Ascending aorta (tissue), 2 donors: ENCODE results near the gene DECR2. TPM values are rescaled to one million over a fixed set of nuclear protein-coding genes. Genes with fewer than 3 reads are reported as not detected.

Experiments used
- DNase-seq, 2 donors: peaks; one replicate each; pipeline ENCODE4 v3.0.0-alpha.2; 2019; ENCODE audit warnings: low spot score in 2 of 2
- H3K27ac ChIP-seq, 2 donors: fragments of 200-600 bp; sonication (generic); one replicate each; pipeline ENCODE4 v1.5.1; 2016 to 2017; ENCODE audit warnings: mild to moderate bottlenecking in 1 of 2
- H3K27me3 ChIP-seq: fragments of 200-600 bp; sonication (generic); one replicate; pipeline ENCODE4 v1.5.1; 2017
- H3K36me3 ChIP-seq, 2 donors: fragments of 200-600 bp; sonication (generic); one replicate each; pipeline ENCODE4 v1.5.1; 2016
- H3K4me1 ChIP-seq, 2 donors: fragments of 200-600 bp; sonication (generic); one replicate each; pipeline ENCODE4 v1.5.1; 2016 to 2017; ENCODE audit warnings: mild to moderate bottlenecking in 1 of 2
- H3K4me3 ChIP-seq, 2 donors: fragments of 200-600 bp; sonication (generic); one replicate each; pipeline ENCODE4 v1.5.1; 2016 to 2017; ENCODE audit warnings: mild to moderate bottlenecking in 1 of 2
- H3K9me3 ChIP-seq, 2 donors: fragments of 200-600 bp; sonication (generic); one replicate each; pipeline ENCODE4 v1.5.1; 2016
- CTCF ChIP-seq, 3 experiments: fragments of 200-600 bp in 2 of 3; fragments of 450-650 bp in 1 of 3; sonication (generic) in 2 of 3; IDR thresholded peaks; one replicate each; pipeline ENCODE4 v1.5.1; 2016 to 2019; ENCODE audit warnings: antibody characterized with exemption in 3 of 3, mild to moderate bottlenecking in 1 of 3, moderate library complexity in 1 of 3
- intact Hi-C: fragments of 100-400 bp; cut with DNase I; formaldehyde crosslinking; loops from one replicate; pipeline ENCODE4 v1.15.1; 2023
- total RNA-seq: library from RNA; depleted of rRNA; stranded (reverse); fragments of >200 nt; gene quantifications from one replicate; pipeline ENCODE4 v1.1.0, GENCODE V29; 2016

Gene DECR2
- total RNA-seq, 1 donor from 2014 or later, result 44.0 TPM

DNA sequence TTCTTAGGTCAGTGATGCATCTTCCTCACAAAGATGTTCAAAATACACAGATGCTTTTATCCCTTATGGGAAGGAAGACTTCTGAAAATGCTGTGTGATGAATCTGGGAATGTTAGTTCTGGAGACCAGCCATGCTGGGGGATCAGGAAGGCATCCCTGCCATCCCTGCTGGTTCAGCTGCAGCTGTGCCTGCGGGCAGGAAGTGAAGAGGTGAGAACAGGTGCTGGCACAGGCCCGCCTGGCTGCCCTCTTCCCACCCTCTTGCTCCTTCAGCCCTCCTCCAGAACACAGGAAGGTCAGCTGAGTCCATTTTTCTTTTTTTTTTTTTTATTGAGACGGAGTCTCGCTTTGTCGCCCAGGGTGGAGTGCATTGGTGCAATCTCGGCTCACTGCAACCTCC is 38.9 kb downstream of the DECR2 start:
- Histone ChIP-seq H3K4me1 (no peaks in the 10 kb centered on the region), H3K27me3 (no peaks in the 10 kb centered on the region), H3K36me3 (peaks cover 0 to 8% of the 10 kb centered on the region in 2 donors), H3K27ac (no peak overlapping the region), H3K9me3 (no peaks in the 10 kb centered on the region), H3K4me3 (no peak overlapping the region)
- intact Hi-C loops, result no loop called here
- DNase-seq, result no peak
- no peak for TF ChIP-seq CTCF (IDR thresholded peaks at IDR 0.05)

- peaks cover 0 to 8% of the 10 kb centered on the region in 2 donors for H3K36me3 ChIP-seq
- intact Hi-C loops, result no loop called here
- no peaks in the 10 kb centered on the region for H3K27me3 ChIP-seq
- no peak for DNase-seq
- H3K9me3 ChIP-seq, result no peaks in the 10 kb centered on the region
- no peak overlapping the region for H3K4me3 ChIP-seq
- TF ChIP-seq CTCF (IDR thresholded peaks at IDR 0.05), result no peak
- H3K27ac ChIP-seq, result no peak overlapping the region
- H3K4me1 ChIP-seq, result no peaks in the 10 kb centered on the region
Observed at GRCh38 chr16:441447-441846, 39.8 kb downstream of the DECR2 start.

DNA sequence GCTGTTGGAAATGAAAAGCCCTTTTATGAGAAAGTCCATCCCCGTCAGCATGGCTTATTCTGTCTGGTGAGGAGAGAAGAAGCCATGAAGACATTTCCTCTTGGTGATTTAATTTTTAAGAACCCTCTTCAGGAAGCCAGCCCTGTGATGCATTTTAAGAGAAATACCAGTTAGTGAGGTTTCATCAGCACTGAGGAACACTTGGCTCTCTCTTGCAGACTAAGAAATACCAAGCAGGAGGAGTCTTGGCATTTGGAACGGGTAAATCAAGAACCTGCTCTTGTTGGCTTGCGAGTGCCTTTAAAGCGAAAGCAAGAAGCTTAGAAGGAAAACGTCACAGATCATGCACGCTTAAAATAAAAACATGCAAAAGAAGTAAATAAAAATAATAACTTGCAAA is 41.3 kb downstream of the DECR2 start:
- H3K9me3 ChIP-seq, result no peaks in the 10 kb centered on the region
- H3K4me1 ChIP-seq, result no peaks in the 10 kb centered on the region
- no peak for DNase-seq
- H3K27me3 ChIP-seq, result no peaks in the 10 kb centered on the region
- no peak overlapping the region for H3K27ac ChIP-seq
- peaks cover 0 to 8% of the 10 kb centered on the region in 2 donors for H3K36me3 ChIP-seq
- intact Hi-C loops, result no loop called here
- no peak for TF ChIP-seq CTCF (IDR thresholded peaks at IDR 0.05)
- H3K4me3 ChIP-seq, result no peak overlapping the region

DNA sequence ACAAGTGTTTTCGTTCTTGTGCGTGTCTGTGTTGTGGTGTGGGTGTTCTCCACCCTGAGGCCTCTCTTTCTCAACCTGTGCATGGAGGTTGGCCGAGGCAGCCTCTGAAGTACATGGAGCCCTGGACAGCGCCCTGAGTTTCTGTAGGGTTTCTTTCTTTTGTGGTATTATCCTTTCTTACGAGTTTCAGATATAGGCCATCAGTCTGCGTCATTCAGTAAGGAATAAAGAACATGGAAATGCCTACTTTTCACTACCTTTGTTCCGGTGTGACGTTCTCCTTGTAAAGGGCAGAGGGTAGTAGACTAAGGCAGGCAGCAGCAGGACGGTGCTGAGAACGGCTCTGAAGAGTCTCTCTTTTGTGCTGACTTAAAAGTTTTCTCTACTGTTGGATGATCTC is 42.3 kb downstream of the DECR2 start:
- TF ChIP-seq CTCF (IDR thresholded peaks at IDR 0.05), result no peak
- intact Hi-C loops, result no loop called here

DNA sequence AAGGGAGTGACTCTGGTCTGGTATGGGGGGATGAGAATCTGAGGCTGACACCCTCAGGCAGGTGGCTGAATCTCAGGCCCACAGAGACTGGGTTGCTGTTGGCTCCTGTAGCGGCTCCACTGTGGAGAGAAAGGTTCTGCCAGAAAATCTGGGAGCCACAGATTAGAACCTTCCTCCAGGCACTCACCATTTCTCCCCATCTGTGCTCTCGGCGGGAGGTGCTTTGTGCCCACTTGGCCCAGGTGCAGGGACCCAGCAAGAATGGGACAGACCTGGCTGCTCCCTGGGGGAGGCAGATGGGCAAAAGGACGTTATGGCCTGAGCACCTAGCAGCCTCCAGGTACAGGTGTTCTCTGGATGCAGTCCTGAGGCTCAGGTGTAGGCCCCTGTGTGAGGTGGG is 43.9 kb downstream of the DECR2 start:
- no peak overlapping the region for H3K27ac ChIP-seq
- no peaks in the 10 kb centered on the region for H3K27me3 ChIP-seq
- no peaks in the 10 kb centered on the region for H3K4me1 ChIP-seq
- no peak overlapping the region for H3K4me3 ChIP-seq
- intact Hi-C loops, result no loop called here
- peaks cover 0 to 2% of the 10 kb centered on the region in 2 donors for H3K36me3 ChIP-seq
- H3K9me3 ChIP-seq, result no peaks in the 10 kb centered on the region
- TF ChIP-seq CTCF (IDR thresholded peaks at IDR 0.05), result no peak
- DNase-seq, result no peak

More for the DNA sequence above, 42.3 kb downstream of the DECR2 start:
- H3K36me3 ChIP-seq, result peaks cover 0 to 8% of the 10 kb centered on the region in 2 donors
- H3K4me3 ChIP-seq, result no peak overlapping the region
- H3K27me3 ChIP-seq, result no peaks in the 10 kb centered on the region
- no peak overlapping the region for H3K27ac ChIP-seq
- no peaks in the 10 kb centered on the region for H3K4me1 ChIP-seq
- H3K9me3 ChIP-seq, result no peaks in the 10 kb centered on the region
- DNase-seq, result no peak

GRCh38 chr16:450385-450784 is 48.7 kb downstream of the DECR2 start:
- Histone ChIP-seq H3K9me3 (no peaks in the 10 kb centered on the region), H3K27ac (no peak overlapping the region), H3K4me3 (no peak overlapping the region), H3K36me3 (no peaks in the 10 kb centered on the region), H3K4me1 (no peaks in the 10 kb centered on the region), H3K27me3 (no peaks in the 10 kb centered on the region)
- intact Hi-C loops, result no loop called here
- DNase-seq, result no peak
- no peak for TF ChIP-seq CTCF (IDR thresholded peaks at IDR 0.05)
